Activated B cell treated with CpG ODN at 0.5 μM for 24 hours (primary cell): ENCODE measurements around the gene HNRNPLL. TPM values are rescaled to one million over a fixed set of nuclear protein-coding genes. Genes with fewer than 3 reads are reported as not detected.

Experiments
- ATAC-seq: fragments of 200-7000 bp; cut with Tn5 transposase; one replicate; pipeline ENCODE4 v1.10.0; 2021; ENCODE audit warnings: low read depth, mild to moderate bottlenecking, moderate library complexity
- CTCF ChIA-PET: fragments of 350-600 bp; sonication (Branson Sonifier 250); formaldehyde crosslinking; loops from one replicate; lab custom pipeline; 2021; ENCODE audit warnings: antibody characterized with exemption; lab: Charles Lee
- POLR2A ChIA-PET: fragments of 350-600 bp; sonication (Branson Sonifier 250); formaldehyde crosslinking; loops from one replicate; lab custom pipeline; 2021; ENCODE audit warnings: antibody characterized with exemption; lab: Charles Lee
- DNase-seq: peaks from one replicate; pipeline ENCODE4 v3.0.0; 2022
- H3K27ac Mint-ChIP-seq: one replicate; pipeline ENCODE4 v1.8.0; 2020; ENCODE audit warnings: mixed read lengths
- H3K27me3 Mint-ChIP-seq: one replicate; pipeline ENCODE4 v1.8.0; 2021; ENCODE audit warnings: mixed read lengths
- H3K36me3 Mint-ChIP-seq: one replicate; pipeline ENCODE4 v1.8.0; 2021; ENCODE audit warnings: low read depth, mixed read lengths
- H3K4me1 Mint-ChIP-seq: one replicate; pipeline ENCODE4 v1.8.0; 2021; ENCODE audit warnings: mixed read lengths
- H3K4me3 Mint-ChIP-seq: one replicate; pipeline ENCODE4 v1.8.0; 2020; ENCODE audit warnings: mild to moderate bottlenecking, mixed read lengths
- H3K9me3 Mint-ChIP-seq: one replicate; pipeline ENCODE4 v1.8.0; 2020; ENCODE audit warnings: mixed read lengths
- intact Hi-C: fragments of 100-400 bp; cut with micrococcal nuclease; formaldehyde crosslinking; loops from one replicate; pipeline ENCODE4 v1.15.1; 2024
- total RNA-seq: library from RNA; stranded (reverse); gene quantifications from 2 replicates; pipeline ENCODE4 v1.2.3, GENCODE V29; 2022
- TF ChIP-seq, protein P1 (sequence below): fragments of 200-600 bp; IDR thresholded peaks from one replicate; pipeline ENCODE4 v1.8.0; 2022; ENCODE audit warnings: antibody characterized with exemption, mild to moderate bottlenecking

Gene HNRNPLL
- total RNA-seq, 1 donor from 2014 or later: 8.8 TPM

DNA sequence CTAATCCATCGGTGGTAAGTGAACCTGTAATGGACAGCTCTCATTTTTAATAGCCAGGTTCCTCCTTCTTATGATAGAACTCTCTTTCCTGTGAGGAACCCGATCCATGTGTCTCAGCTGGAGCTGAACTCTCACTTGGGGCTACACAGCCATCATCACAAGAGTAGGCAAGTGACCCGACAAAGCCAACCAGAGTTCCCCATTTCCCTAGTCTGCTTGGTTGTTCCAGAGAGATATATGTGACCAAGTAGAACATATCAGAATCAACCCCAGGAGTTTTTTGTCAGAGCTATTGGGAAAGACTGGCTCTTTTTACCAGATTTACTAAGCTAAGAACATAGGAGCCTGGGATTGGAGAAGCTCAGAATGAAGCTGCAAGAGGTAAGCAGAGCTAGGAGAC, 14.6 kb upstream of the HNRNPLL start:
- ATAC-seq (no peak), DNase-seq (no peak)
- H3K4me1 Mint-ChIP-seq: peaks cover 8% of the 10 kb centered on the region
- no peak overlapping the region for H3K27ac Mint-ChIP-seq
- ChIA-PET POLR2A (no interaction called here), CTCF (interaction anchor here (1.5 kb wide), 1 partner anchor 9 kb away, joined by 5 read pairs; no protein-coding TSS in a partner anchor)
- TF ChIP-seq, protein P1, sequence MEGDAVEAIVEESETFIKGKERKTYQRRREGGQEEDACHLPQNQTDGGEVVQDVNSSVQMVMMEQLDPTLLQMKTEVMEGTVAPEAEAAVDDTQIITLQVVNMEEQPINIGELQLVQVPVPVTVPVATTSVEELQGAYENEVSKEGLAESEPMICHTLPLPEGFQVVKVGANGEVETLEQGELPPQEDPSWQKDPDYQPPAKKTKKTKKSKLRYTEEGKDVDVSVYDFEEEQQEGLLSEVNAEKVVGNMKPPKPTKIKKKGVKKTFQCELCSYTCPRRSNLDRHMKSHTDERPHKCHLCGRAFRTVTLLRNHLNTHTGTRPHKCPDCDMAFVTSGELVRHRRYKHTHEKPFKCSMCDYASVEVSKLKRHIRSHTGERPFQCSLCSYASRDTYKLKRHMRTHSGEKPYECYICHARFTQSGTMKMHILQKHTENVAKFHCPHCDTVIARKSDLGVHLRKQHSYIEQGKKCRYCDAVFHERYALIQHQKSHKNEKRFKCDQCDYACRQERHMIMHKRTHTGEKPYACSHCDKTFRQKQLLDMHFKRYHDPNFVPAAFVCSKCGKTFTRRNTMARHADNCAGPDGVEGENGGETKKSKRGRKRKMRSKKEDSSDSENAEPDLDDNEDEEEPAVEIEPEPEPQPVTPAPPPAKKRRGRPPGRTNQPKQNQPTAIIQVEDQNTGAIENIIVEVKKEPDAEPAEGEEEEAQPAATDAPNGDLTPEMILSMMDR: no peak
- intact Hi-C loops: no loop called here
- H3K4me3 Mint-ChIP-seq: no peak overlapping the region
- no peaks in the 10 kb centered on the region for H3K9me3 Mint-ChIP-seq
- H3K27me3 Mint-ChIP-seq: peaks cover 65% of the 10 kb centered on the region
- H3K36me3 Mint-ChIP-seq: no peaks in the 10 kb centered on the region

DNA sequence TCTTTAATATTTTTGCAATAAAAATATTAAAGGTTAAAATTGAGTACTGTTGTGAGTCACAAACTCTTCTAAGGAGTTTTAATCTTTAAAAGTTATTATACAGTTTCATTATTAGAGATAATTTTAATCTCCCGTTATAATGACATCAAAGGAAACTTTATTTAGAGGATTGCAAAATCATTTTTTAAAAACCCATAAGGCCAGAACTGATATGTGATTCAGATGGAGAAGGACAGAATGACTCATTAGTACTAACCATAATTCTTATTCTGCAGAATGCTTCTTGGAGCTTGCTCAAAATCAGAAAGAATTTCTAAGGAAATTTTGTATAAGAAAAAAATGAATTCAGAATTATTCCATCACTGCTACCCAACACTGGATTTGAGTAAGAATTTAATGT, 12.5 kb upstream of the HNRNPLL start:
- TF ChIP-seq, protein P1: no peak
- no peaks in the 10 kb centered on the region for H3K36me3 Mint-ChIP-seq
- peaks cover 11% of the 10 kb centered on the region for H3K4me1 Mint-ChIP-seq
- peaks cover 66% of the 10 kb centered on the region for H3K27me3 Mint-ChIP-seq
- H3K9me3 Mint-ChIP-seq: no peaks in the 10 kb centered on the region
- no peak for ATAC-seq
- H3K4me3 Mint-ChIP-seq: no peak overlapping the region
- no peak overlapping the region for H3K27ac Mint-ChIP-seq
- CTCF ChIA-PET: no interaction called here
- POLR2A ChIA-PET: no interaction called here
- DNase-seq: no peak
- intact Hi-C loops: no loop called here

DNA sequence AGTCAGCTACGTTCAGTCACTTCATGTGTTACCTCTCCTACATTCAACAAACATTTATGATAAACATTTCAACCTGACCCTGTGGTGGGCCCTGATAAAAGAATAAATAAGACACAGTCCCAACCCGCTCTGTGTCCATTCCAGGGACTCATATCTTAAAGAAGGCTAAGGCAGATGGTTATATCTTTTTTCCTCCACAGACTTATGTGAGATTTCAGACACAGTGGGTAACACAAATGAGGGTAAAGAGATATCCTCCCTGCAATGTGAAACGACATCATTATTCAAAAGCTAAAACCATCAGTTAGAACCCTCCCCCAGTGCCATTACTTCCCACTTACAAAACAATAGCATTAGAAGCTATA, 11.1 kb upstream of the HNRNPLL start:
- CTCF ChIA-PET: no interaction called here
- no peak overlapping the region for H3K27ac Mint-ChIP-seq
- TF ChIP-seq, protein P1: no peak
- H3K27me3 Mint-ChIP-seq: peaks cover 60% of the 10 kb centered on the region
- no peak for DNase-seq
- H3K4me3 Mint-ChIP-seq: no peak overlapping the region
- ATAC-seq: no peak
- peaks cover 3% of the 10 kb centered on the region for H3K9me3 Mint-ChIP-seq
- H3K36me3 Mint-ChIP-seq: no peaks in the 10 kb centered on the region
- peaks cover 5% of the 10 kb centered on the region for H3K4me1 Mint-ChIP-seq
- POLR2A ChIA-PET: interaction anchor here (0.6 kb wide), 1 partner anchor 21 kb away, joined by 5 read pairs; no protein-coding TSS in a partner anchor
- intact Hi-C loops: no loop called here

DNA sequence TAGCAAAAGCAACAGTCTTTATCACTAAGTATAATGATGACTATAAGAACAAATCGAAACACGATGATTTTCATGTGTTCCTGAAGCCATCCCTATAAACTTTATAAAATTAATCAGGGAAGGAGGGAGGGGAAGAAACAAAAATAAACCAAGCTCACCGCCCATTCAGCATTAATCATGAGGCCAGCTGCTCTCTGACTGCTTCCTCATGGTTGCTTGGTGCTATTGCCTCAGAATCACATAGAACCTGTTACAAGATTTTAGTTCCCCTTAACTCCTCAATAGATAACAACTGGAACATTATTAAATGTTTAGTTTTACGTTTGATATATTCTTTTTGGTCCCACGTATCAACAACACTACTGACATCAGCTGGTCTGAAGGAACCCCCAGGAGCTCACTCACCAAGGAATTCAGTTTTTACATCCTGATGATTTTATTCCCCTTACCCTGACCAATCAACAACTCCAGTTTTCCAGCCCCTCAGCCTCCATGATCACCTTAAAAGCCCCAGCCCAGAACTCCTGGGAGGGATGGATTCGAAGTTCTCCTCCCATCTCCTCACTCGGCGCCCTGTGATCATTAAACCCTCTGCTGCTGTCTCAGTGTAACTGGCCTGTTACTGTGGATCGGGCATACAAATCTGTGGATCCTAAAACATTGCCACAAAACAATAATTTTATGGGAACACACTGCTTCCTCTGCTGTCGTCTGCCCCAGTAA, 10.6 kb upstream of the HNRNPLL start:
- ChIA-PET POLR2A (interaction anchor here (0.5 to 0.6 kb wide), 2 partner anchors 21 to 40 kb away, joined by 5 read pairs; no protein-coding TSS in a partner anchor), CTCF (interaction anchor here (2.5 kb wide), 1 partner anchor 10 kb away, joined by 6 read pairs; the partner anchor contains the start of gene HNRNPLL)
- no peak overlapping the region for H3K27ac Mint-ChIP-seq
- TF ChIP-seq, protein P1: no peak
- peaks cover 5% of the 10 kb centered on the region for H3K9me3 Mint-ChIP-seq
- no peaks in the 10 kb centered on the region for H3K36me3 Mint-ChIP-seq
- H3K27me3 Mint-ChIP-seq: peaks cover 60% of the 10 kb centered on the region
- ATAC-seq (no peak), DNase-seq (no peak)
- intact Hi-C loops: no loop called here
- no peak overlapping the region for H3K4me3 Mint-ChIP-seq
- peaks cover 5% of the 10 kb centered on the region for H3K4me1 Mint-ChIP-seq
